GM20000 (cell line): ENCODE results near the gene AGBL5.

ENCODE experiments used
- DNase-seq: peaks from one replicate; pipeline ENCODE4 v3.0.0; 2012; ENCODE audit warnings: low spot score
- CTCF ChIP-seq: IDR thresholded peaks from 2 replicates; pipeline ENCODE4 v1.5.1; 2012; ENCODE audit warnings: mild to moderate bottlenecking, control low read depth; ENCODE audit errors: extremely low read depth, missing control alignments

Gene AGBL5

GRCh38 chr2:27080603-27080936, 29.1 kb downstream of the AGBL5 start:
- no peak for TF ChIP-seq CTCF
- no peak for DNase-seq

DNA sequence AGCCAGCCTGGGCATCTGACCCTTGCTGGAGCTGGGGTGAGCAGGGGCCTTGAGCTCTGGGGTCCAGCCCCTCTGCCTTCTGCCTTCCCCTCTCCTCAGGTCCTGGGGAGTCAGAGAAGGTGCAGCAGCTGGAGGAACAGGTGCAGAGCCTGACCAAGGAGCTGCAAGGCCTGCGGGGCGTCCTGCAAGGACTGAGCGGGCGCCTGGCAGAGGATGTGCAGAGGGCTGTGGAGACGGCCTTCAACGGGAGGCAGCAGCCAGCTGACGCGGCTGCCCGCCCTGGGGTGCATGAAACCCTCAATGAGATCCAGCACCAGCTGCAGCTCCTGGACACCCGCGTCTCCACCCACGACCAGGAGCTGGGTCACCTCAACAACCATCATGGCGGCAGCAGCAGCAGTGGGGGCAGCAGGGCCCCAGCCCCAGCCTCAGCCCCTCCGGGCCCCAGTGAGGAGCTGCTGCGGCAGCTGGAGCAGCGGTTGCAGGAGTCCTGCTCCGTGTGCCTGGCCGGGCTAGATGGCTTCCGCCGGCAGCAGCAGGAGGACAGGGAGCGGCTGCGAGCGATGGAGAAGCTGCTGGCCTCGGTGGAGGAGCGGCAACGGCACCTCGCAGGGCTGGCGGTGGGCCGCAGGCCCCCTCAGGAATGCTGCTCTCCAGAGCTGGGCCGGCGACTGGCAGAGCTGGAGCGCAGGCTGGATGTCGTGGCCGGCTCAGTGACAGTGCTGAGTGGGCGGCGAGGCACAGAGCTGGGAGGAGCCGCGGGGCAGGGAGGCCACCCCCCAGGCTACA, 30.7 kb downstream of the AGBL5 start:
- no peak for TF ChIP-seq CTCF
- DNase-seq: no peak

DNA sequence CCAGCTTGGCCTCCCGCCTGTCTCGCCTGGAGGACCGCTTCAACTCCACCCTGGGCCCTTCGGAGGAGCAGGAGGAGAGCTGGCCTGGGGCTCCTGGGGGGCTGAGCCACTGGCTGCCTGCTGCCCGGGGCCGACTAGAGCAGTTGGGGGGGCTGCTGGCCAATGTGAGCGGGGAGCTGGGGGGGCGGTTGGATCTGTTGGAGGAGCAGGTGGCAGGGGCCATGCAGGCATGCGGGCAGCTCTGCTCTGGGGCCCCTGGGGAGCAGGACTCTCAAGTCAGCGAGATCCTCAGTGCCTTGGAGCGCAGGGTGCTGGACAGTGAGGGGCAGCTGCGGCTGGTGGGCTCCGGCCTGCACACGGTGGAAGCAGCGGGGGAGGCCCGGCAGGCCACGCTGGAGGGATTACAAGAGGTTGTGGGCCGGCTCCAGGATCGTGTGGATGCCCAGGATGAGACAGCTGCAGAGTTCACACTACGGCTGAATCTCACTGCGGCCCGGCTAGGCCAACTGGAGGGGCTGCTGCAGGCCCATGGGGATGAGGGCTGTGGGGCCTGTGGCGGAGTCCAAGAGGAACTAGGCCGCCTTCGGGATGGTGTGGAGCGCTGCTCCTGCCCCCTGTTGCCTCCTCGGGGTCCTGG, 31.4 kb downstream of the AGBL5 start:
- no peak for DNase-seq
- no peak for TF ChIP-seq CTCF

- no peak for TF ChIP-seq CTCF
- no peak for DNase-seq
Measured at GRCh38 chr2:27083410-27084296, 32.2 kb downstream of the AGBL5 start.

DNA sequence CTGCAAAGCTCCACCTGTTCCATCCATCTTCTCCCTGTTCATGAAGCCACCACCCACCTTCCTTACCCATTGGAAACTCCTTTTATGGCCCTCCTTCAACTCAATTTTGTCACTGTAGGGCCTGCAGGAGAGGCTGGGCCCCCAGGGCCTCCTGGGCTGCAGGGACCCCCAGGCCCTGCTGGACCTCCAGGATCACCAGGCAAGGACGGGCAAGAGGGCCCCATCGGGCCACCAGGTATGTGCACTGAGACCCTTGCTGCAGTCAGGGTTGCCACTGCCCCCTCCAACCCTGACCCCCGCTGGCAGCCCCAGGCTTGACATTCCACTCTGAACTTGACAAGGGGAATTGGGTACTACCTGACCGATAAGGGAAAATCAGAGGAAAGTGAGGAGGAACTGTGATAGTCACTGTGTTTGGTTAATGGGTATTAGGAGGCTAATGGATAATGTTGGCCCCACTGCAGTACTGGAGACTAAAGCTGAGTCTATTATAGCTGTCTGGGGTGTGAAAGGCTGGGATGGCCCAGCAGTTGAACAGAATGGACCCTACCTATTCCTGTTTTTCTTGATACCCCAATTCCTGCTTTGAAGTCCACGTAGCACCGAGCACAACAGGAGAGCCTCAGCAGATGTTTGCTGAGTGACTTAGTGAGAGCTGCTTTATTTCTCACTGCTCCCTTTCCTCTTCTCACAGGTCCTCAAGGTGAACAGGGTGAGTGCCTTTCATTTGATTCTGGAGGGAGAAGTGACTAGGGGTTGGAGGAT, 33.0 kb downstream of the AGBL5 start:
- no peak for TF ChIP-seq CTCF
- DNase-seq: no peak

GRCh38 chr2:27085062-27085672, 33.7 kb downstream of the AGBL5 start:
- TF ChIP-seq CTCF: no peak
- DNase-seq: no peak
